Spleen (tissue), 7 donors: Measurements from ENCODE around the gene APOLD1.

Source experiments
- CTCF ChIP-seq, 11 experiments: fragments of 200-600 bp in 7 of 11; fragments of 450-650 bp in 4 of 11; sonication (generic) in 4 of 11; IDR thresholded peaks in 8 of 11; conservative IDR thresholded peaks in 3 of 11; 1 replicate in 7 of 11; 2 replicates in 4 of 11; pipeline versions ENCODE4 v1.4.0 to v1.8.0; 2016 to 2021; ENCODE audit warnings: antibody characterized with exemption in 11 of 11, inconsistent platforms in 4 of 11, mild to moderate bottlenecking in 1 of 11
- POLR2A ChIP-seq, 3 donors: fragments of 450-650 bp; IDR thresholded peaks; one replicate each; pipeline ENCODE4 v1.5.1; 2017; ENCODE audit warnings: antibody characterized with exemption in 3 of 3, mild to moderate bottlenecking in 1 of 3
- POLR2AphosphoS5 ChIP-seq, 3 donors: sonication (generic); formaldehyde crosslinking; IDR thresholded peaks; one replicate each; pipeline ENCODE4 v1.5.1; 2017; ENCODE audit warnings: antibody characterized with exemption in 3 of 3
- donor health status: DM: no; HTN: no; CAD: no; lungs with moderate emphysema.
- donor health status: DM: no; HTN: no; CAD: no.
- donor health status: DM: no; HTN: no; CAD: no.

DNA sequence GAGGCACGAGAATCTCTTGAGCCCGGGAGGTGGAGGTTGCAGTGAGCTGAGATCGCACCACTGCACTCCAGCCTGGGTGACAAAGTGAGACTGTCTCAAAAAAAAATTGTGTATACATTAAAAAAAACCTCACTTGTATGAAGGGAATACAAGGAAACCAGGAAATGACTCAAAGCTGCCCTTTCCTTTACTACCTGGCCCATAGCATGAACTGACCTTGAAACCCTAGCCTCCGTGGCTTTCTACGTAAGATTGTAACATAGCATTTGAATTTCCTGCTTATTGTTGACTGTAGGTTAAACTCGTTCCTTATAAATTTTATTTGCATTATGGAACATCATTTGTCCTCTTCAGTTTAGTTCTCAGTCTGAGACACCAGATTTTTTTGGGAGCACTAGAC, 18.6 kb downstream of the APOLD1 start:
- TF ChIP-seq CTCF (IDR thresholded peaks at IDR 0.05 in 8 of 11, conservative IDR thresholded peaks at IDR 0.05 in 3 of 11) (no peak), POLR2AphosphoS5 (IDR thresholded peaks at IDR 0.05) (no peak), POLR2A (IDR thresholded peaks at IDR 0.05) (no peak)
